ENCODE measurements around the gene ACBD3.
A peak's percentile ranks its signal among the peaks of the same experiment; 100 is the strongest.

The ACBD3 gene

DNA sequence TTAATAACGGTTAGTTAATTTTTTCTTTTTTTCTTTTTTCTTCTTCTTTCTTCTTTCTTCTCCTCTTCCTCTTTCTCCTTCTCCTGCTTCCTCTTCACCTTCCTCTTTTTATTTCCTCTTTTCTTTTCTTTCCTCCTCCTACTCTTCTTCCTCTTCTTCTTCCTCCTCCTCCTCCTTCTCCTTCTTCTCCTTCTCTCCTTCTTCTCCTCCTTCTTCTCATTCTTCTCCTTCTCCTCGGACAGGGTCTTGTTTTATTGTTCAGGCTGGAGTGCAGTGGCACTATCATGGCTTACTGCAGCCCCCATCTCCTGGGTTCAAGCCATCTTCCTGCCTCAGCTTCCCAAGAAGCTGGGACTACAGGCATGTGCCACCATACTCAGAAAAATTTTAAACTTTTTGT, 13.4 kb upstream of the ACBD3 start:
- no peak for DNase-seq

DNA sequence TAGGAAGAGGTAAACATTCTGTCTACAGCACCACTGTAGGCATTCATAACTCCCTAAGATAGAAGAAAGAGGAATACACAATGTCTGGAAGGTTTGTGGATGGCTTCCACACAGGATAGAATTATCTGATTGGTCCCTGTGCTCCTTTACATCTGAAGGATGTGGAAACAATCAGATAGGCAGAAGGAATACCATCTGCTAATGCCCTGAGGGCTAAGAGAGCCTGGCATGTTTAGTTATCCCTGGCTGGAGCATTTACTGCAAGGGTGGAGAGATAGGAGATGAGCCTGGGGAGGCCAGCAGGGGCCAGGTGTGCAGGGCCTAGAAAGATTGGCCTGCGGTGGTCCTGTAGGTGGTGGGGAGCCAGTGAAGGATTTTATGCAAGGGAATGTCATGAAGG, 8.6 kb upstream of the ACBD3 start:
- DNase-seq, result no peak

DNA sequence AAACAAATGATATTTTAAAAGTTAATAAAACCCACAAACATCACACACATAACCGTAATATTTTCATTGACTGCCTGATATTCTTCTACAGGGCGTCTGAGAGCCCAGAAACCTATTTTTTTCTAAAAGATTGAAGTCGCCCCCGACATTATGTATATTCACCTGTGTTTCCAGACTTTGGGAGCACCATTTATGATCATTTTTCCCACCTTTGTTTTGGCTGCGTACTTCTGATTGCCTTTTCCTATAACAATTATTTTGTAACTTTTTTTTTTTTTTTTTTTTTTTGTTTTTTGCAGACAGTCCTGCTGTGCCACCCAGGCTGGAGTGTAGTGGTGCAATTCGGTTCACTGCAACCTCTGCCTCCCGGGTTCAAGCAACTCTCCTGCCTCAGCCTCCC, 839 bp upstream of the ACBD3 start:
- no peak for DNase-seq

DNA sequence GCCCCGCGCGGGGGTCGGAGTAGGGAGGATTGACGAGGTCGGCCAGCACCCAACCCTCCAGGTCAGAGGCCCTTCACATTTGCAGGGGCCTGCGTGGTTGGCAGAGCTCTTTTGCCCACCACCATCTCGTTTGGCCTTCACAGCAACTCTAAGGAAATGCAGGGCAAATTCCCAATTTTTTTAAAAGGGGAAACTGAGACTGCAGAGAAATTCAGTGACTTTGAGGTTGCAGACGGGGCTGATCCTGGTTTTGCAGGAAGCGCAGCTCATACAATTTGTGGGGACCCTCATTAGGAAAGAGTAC, 430 bp upstream of the ACBD3 start:
- no peak for DNase-seq

DNA sequence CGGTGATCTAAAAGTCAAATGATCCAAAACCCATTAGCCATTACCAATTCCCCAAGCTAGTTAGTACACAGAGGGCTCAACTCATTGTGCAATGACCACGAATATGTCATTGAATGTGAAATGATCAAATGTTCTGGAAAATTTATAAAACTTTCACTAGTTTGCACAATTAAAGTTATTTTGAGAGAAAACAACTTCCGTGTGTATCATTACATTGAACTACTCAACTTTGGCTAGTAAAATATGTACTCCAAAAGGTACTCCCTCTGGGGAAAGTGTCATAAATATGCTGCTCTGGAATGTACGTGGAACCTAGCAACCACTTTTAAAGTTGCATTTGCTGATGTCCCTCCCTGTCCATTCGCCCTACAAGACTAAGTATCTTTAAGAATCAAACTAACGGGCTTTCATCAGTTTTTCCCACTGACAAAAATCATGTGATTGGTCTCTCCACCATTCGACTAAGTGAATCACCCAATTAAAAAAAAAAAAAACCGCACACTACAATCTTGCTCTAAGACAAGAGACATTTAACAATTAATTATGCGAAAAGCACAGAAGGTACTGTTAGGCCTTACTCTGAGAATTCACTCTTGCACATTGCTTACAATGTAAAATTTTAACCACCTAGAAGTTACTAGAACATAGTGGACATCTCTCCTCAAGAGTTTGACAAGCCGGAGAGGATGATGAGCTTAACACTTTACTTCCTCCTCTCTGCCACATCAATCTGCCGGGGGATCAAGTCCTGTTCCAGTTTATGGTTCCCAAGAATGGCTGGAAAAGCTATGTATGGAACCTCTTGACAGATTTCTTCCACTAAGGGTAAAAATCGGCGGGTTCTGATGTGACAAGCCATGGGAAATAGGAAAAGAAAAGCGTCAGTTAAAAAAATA, 1.2 kb downstream of the ACBD3 start:
- no peak for DNase-seq

DNA sequence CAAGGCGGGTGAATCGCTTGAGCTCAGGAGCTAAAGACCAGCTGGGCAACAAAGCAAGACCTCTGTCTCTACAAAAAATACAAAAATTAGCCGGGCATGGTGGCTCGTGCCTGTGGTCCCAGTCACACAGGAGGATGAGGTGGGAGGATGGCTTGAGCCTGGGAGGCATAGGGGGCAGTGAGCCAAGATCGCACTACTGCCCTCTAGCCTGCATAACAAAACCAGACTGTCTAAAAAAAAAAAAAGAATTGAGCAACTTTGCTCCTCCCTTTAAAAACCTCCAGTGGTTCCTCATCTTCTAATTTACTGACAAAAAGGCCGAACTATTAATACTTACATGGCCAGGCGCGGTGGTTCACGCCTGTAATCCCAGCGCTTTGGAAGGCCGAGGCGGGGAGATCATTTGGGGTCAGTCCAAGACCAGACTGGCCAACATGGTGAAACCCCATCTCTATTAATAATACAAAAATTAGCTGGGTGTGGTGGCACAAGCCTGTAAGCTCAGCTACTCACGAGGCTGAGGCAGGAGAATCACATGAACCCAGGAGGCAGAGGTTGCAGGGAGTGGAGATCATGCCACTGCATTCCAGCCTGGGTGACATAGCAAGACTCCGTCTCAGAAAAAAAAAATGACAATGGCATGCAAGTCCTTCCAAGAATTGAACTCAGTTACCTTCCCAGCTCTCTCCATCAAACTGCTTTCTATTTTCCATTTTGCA, 4.4 kb downstream of the ACBD3 start:
- DNase-seq, result peak; percentile 32 to 35

DNA sequence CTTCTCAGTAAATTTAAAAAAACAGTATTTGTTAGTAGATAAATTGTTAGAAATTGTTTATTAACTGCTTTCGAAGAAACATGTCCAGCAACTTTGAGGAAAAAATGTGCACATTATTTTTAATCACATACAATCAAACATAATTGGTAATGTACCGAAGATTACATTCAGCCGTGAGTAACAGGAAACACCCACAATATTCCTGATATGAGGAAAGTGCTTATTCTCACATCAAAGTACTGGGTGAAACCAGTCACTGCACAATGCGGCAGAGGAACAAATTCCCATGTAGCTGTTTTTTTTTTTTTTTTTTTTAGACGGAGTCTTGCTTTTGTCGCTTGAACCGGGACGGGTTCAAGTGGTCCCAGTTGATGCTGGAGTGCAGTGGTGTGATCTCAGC, 9.7 kb downstream of the ACBD3 start:
- DNase-seq, result no peak

DNA sequence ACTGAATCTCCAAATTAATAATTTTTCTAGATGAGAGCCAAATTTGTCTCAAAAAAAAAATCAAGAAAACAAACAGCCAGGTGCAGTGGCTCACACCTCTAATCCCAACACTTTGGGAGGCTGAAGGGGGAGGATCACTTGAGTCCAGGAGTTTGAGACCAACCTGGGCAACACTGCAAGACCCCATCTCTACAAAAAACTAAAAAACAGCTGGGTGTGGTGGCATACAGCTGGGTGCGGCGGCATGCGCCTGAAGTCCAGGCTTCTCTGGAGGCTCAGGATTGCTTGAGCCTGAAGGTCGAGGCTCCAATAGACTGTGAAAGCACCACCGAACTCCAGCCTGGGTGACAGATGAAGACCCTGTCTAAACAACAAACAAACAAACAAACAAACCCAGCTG, 14.0 kb downstream of the ACBD3 start:
- no peak for DNase-seq

DNA sequence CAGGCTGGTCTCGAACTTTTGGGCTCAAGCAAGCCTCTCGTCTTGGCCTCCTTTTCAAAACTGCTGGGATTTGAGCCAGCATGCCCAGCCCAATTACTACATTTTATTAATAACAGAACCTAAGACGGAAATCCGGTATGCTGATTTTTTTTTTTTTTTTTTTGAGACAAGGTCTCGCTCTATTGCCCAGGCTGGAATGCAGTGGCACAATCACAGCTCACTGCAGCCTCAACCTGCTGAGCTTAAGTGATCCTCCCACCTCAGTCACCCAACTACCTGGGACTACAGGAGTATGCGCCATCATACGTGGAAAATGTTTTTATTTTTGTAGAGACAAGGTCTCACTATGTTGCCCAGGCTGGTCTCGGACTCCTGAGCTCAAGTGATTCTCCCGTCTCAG, 20.2 kb downstream of the ACBD3 start:
- DNase-seq, result no peak

DNA sequence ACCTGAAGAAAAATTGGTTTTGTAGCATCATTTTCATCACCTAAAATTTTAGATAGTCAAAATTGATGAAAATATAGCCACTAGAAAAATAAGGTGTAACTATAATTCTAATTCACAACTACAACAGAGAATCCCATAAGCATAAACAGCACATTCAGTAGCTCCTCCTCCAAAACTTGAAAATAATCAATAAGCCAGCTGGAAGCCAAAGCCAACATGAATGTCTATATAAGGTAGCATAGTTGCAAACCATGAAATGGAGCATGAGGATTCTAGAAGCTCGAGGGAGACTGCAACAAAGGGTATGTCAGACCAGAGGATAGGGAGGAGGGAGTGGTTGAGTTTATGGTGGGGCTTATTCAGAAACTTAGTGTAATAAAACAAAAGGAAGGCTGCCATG, 22.4 kb downstream of the ACBD3 start:
- DNase-seq, result no peak

DNA sequence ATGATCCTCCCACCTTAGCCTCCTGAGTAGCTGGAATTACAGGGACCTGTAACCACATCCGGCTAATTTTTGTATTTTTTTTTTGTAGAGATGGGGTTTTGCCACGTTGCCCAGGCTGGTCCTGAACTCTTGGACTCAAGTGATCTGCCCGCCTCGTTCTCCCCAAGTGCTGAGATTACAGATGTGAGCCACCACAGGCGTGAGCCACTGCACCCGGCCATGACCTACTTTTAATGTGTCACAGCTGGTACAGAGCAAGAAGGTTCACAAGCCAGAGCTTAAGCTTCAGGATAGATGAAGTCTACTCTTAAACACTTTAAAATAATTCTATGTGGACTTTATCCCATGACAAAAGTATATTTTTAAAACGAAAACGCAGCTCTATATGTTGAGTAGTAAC, 23.6 kb downstream of the ACBD3 start:
- DNase-seq, result no peak

DNA sequence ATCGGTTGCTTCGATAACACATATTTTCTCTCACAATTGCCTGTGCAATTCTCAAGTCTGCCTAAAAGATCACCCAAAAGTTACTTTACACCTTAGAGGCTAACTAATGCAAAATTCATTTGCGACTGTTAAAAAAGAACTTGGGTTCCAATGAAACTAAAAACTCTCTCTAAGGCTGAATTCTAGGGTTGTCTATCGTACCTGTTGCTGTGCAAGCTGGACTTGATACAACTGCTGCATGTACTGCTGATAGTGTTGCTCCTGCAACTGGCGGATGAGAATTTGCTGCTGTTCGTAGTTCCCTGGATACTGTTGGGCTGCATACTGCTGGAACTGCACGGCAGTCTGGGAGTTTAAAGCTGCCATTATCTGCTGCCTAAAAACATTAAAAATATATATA, 27.6 kb downstream of the ACBD3 start:
- no peak for DNase-seq

DNA sequence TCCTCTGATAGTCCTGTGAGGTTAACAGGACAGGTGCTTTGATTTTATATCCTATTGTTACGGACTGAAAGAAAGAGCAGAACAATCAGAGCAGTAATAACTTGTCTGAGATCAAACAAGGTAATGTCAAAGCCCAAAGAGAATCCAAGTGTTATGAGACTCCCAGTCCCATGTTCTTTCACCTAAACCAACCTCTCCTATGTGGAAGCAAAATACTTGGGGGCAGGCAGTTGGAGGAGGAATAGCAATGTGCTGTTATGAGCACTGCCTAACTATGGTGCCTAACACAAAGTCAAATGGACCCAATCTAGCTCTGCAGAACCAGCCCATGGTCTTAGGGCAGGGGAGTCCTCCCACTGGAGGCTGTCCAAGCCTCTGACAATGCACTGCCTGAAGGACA, 28.1 kb downstream of the ACBD3 start:
- DNase-seq, result no peak

DNA sequence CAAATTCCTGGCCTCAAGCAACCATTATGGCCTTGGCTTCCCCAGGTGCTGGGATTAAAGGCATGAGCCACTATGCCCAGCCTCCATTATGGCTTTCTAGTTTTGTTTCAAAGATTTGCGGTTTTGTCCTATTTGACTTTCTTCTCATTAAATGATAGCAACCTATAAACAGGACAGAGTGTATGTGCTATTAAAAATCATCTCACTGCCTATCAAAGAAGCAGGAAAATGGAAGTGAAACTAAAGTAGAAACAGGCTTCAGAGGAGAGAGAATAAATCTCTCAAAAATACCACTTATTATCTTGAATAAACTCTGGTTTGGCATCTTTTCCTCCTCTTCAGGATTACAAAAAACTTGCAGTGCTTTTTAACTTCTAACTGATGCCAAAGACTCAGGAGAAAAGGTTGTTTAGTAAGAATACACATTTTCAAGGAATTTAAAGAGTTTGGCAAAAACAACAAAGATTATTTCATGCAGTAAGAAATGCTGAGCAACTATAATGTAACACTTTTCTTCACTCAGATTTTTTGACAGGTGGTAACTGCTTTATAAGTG, 28.7 kb downstream of the ACBD3 start:
- DNase-seq, result no peak

DNA sequence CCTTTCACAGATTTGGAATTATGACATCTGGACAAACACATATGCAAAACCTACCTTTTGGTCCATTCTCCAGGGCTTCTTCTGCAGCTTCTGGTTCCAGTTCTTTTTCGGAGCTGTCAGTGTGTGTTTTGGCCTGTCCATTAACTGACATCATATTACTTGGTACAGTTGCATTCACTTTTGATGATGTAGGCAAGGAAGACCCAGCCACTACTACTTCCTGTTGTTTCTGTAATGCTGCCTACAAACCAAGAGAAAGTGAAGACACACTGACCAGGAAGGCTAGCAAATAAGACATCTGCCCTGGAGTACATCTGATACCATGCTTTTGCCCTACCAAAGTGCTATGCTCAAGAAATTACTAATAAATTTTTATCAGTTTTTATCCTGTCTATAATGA, 31.9 kb downstream of the ACBD3 start:
- no peak for DNase-seq

DNA sequence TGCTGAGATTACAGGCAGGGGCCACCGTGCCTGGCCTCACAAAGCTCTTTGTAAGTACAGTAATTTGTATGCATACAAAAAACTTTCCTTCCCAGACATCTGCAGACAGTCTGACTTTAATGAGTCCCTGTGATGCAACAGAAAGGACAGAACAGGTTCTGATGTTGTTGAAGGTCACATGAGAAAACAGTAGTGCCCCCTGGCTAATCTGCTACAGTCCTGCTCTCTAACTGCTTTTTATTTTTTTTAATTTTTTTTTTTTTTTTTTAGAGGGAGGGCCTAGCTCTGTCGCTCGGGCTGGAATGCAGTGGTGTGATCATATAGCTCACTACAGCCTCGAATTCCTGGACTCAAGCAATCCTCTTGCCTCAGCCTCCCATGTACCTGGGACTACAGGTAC, 36.7 kb downstream of the ACBD3 start:
- no peak for DNase-seq

DNA sequence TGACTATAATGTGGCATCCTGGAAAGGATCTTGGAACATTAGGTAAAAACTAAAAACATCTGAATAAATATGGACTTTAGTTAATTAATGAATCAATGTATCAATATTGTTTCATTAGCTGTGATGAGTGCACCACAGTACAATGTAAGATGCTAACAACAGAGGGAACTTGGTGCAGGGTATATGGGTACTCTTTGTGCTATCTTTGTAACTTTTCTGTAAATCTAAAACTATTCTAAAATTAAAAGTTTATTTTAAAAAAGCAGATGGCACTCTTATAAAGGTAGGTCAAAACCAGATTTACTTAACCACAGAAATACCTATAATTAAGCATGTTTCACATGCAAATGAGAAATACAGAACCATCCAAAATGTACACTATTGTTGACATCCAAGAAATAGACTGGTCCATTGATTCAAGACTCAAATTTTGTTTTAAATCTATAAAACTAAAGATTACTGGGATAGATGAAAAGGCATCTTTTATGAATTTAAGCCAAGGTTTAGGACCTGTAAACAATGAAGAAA, 38.4 kb downstream of the ACBD3 start:
- DNase-seq, result no peak

DNA sequence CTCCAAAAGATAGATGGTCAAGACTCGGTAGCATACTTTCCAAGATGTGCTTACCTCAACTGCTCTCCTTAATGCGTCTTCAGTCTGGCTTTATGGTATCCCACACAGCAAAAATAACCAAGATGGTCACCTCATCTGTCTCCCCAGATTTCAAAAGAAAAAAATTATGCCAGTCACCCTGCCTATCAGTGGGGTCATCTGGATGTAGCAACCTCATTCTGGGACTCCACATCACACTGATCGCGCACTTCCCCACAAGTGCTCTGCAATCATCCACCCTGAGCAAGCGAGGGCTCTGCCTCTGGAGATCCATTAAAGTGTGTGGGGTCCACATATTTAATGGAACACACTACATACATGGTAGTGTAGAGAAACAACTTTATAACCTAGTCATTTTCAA, 42.5 kb downstream of the ACBD3 start:
- DNase-seq, result no peak

DNA sequence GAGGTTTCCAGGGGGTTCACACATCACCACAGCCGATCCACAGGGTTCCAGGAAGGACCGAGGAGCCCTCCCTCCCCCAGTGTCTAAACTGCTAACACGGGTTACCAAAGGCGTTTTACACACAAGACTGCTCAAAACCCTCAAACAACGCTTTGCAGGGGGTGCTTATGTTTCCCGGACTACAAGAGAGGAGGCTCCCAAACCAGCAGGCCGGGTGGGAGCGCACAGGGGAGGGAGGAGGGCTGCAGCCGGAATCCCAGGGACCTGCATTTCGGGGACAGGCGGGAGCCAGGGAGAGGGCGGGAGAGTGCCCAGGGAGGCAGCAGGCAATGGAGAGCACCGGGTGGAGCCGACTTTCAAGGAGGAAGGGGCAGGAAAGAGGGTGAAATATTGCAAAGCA, 50.8 kb downstream of the ACBD3 start:
- DNase-seq, result no peak

DNA sequence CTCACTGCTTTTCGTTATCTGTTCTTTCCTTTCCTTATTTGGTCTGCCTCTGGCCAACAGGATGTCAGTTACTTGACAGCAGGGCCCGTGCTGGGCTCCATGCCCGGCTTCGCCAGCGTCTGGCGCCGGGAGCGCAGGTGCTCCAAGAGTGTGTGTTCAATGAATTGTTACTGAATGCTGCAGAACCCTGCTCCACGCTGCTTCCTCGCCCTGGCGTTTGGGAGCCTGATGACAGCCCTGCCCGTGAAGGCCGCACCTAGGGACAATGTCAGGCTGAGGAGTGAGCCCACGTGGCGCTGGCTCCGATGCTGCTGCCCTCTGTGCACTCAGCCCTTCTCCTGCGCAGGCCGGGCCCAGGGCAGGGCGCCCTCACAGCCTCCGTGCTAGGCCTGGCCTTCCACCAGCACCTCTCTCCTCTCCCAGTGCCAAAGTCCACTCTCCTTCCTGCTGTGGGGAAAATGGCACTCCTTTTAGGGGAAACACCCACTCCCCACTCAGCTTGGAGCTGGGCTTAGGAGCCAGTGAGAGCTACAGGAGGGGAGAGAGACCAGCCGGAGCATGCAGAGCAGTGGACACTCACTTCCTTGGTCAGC, 51.4 kb downstream of the ACBD3 start:
- DNase-seq, result no peak

DNA sequence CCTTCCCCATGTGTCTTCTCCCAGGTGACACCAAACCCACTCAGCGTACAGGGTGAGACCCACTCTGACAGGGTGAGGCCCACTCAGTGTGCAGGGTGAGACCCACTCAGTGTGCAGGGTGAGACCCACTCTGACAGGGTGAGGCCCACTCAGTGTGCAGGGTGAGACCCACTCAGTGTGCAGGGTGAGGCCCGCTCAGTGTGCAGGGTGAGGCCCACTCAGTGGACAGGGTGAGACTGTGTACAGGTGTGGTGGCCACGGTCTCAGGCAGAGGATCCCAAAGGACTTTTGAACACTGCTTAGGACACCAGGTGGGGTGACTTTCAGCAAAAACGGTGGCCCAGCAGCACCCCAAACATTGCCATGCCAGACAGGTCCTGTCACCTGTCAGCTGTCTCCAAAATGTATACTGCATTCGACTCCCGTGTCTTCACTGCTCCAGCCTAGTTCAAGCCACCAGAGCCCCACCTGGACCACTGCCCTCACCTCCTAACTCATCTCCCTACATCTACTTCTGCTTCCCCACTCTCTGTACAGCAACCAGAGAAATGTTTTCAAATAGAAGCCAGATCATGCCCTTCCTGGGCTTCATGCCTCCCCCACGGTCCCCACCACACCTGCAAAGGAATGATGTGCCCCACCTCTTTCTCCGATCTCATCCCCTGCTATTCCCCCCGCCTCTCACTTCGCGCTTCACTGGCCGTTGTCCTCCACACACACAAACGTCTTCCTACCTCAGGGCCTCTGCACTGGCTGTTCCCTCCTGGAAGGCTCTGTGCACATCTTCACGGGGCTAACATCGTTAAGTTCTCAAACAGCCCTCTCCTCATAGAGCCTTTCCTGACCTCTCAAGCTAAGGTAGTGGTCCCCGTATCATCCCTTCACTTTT, 52.1 kb downstream of the ACBD3 start:
- DNase-seq, result no peak

DNA sequence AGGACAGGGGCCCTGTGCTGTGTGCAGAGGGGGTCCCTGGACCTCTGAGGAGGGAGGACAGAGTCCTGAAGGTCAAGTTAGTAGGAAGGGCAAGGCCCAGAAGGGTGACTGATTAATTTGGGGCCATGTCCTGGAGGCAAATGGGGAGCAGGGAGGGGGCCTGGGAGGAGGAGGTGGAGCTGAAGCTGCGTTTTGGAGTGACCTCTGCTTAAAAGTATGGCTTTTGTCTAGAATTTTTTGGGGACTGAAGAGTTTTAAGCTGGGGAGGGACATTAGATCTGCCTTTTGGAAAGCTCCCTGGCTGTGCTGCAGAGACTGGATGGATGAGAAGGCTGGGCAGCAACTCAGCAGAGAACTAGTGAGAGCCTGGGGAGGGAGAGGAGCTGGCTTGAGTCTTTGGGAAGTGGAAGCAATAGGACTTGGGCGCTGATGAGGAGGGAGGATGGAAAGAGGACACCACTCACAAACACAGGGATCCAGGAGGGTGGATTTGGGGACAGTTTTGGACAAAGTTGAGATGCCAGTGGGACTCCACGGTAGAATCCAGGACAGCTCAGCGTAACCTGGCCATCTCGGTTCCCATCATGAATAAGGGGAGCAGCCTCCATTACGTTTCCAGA, 52.9 kb downstream of the ACBD3 start:
- no peak for DNase-seq
